Erythroblast (primary cell): Measurements from ENCODE around the gene HAPLN2.

Source experiments
- DNase-seq, 2 experiments: peaks; one replicate each; lab custom pipeline; 2025; lab: John Stamatoyannopoulos, UW
- GATA1 ChIP-seq: IDR thresholded peaks from 2 replicates; pipeline ENCODE4 v1.6.1; 2011; ENCODE audit warnings: low read depth, mild to moderate bottlenecking, control low read depth, low read length, moderate library complexity
- POLR2A ChIP-seq: IDR thresholded peaks from 2 replicates; pipeline ENCODE4 v1.6.1; 2011; ENCODE audit warnings: mild to moderate bottlenecking, low read length

HAPLN2 gene

GRCh38 chr1:156640842-156641706 lies 21.9 kb downstream of the HAPLN2 start:
- no peak for DNase-seq
- TF ChIP-seq POLR2A (no peak), GATA1 (no peak)

- TF ChIP-seq POLR2A (no peak), GATA1 (no peak)
- DNase-seq, result no peak
Observed at GRCh38 chr1:156641761-156642264, 22.6 kb downstream of the HAPLN2 start, which contains the start of gene BCAN. BCAN (plus strand) TSS chr1:156642117; CDS start chr1:156646055, 3,938 bp downstream.

- TF ChIP-seq POLR2A, result no peak
- no peak for TF ChIP-seq GATA1
- DNase-seq, result no peak
Observed at GRCh38 chr1:156642265-156643048, 23.2 kb downstream of the HAPLN2 start.

GRCh38 chr1:156643049-156643777 lies 24.0 kb downstream of the HAPLN2 start:
- TF ChIP-seq GATA1 (no peak), POLR2A (no peak)
- DNase-seq, result no peak

- TF ChIP-seq POLR2A, result no peak
- no peak for TF ChIP-seq GATA1
- DNase-seq, result no peak
Observed at GRCh38 chr1:156643778-156644092, 24.5 kb downstream of the HAPLN2 start.

GRCh38 chr1:156644146-156644545 lies 24.9 kb downstream of the HAPLN2 start:
- no peak for DNase-seq
- TF ChIP-seq POLR2A (no peak), GATA1 (no peak)

GRCh38 chr1:156644640-156645039 lies 25.4 kb downstream of the HAPLN2 start:
- TF ChIP-seq GATA1 (no peak), POLR2A (no peak)
- DNase-seq, result no peak

- no peak for DNase-seq
- TF ChIP-seq POLR2A (no peak), GATA1 (no peak)
Observed at GRCh38 chr1:156645056-156645455, 25.8 kb downstream of the HAPLN2 start.

GRCh38 chr1:156645666-156646065 lies 26.5 kb downstream of the HAPLN2 start:
- DNase-seq, result no peak
- TF ChIP-seq GATA1, result no peak
- no peak for TF ChIP-seq POLR2A

GRCh38 chr1:156646738-156647211 lies 27.6 kb downstream of the HAPLN2 start:
- TF ChIP-seq POLR2A, result no peak
- no peak for TF ChIP-seq GATA1
- DNase-seq, result no peak

- DNase-seq, result no peak
- no peak for TF ChIP-seq POLR2A
Observed at GRCh38 chr1:156647351-156647750, 28.1 kb downstream of the HAPLN2 start.

GRCh38 chr1:156648496-156648895 lies 29.3 kb downstream of the HAPLN2 start:
- no peak for DNase-seq
- TF ChIP-seq GATA1, result no peak
- no peak for TF ChIP-seq POLR2A

GRCh38 chr1:156648951-156649350 lies 29.7 kb downstream of the HAPLN2 start:
- no peak for TF ChIP-seq GATA1
- TF ChIP-seq POLR2A, result no peak
- DNase-seq, result no peak
